Stimulated activated CD4-positive, alpha-beta T cell treated with anti-CD3 and anti-CD28 coated beads, Interleukin-2, amount 100 ng/mL, for 4 hours (primary cell): ENCODE data around the gene KRT84.
A peak's percentile ranks its signal among the peaks of the same experiment; 100 is the strongest.

ENCODE experiments used
- DNase-seq: peaks from one replicate; pipeline ENCODE4 v3.0.0-alpha.2; 2020; ENCODE audit warnings: low read depth

The KRT84 gene

GRCh38 chr12:52382854-52383253 is 2.6 kb downstream of the KRT84 start:
- no peak for DNase-seq

GRCh38 chr12:52381206-52381605 is 4.2 kb downstream of the KRT84 start:
- DNase-seq = no peak

GRCh38 chr12:52380271-52380694 is 5.2 kb downstream of the KRT84 start:
- no peak for DNase-seq

- no peak for DNase-seq
Measured at GRCh38 chr12:52379536-52379935, 5.9 kb downstream of the KRT84 start.

GRCh38 chr12:52378091-52378490 is 7.4 kb downstream of the KRT84 start:
- DNase-seq = no peak

- no peak for DNase-seq
Measured at GRCh38 chr12:52377266-52377665, 8.2 kb downstream of the KRT84 start.

- peak; percentile 16 for DNase-seq
Measured at GRCh38 chr12:52372216-52373154, 13.0 kb downstream of the KRT84 start.

- DNase-seq = no peak
Measured at GRCh38 chr12:52371716-52372115, 13.7 kb downstream of the KRT84 start.

GRCh38 chr12:52370926-52371608 is 14.4 kb downstream of the KRT84 start:
- no peak for DNase-seq

- DNase-seq = no peak
Measured at GRCh38 chr12:52369809-52370208, 15.6 kb downstream of the KRT84 start.

GRCh38 chr12:52369211-52369610 is 16.2 kb downstream of the KRT84 start:
- no peak for DNase-seq

GRCh38 chr12:52368508-52368907 is 16.9 kb downstream of the KRT84 start:
- DNase-seq = no peak

- no peak for DNase-seq
Measured at GRCh38 chr12:52367876-52368275, 17.6 kb downstream of the KRT84 start.

- no peak for DNase-seq
Measured at GRCh38 chr12:52366738-52367485, 18.5 kb downstream of the KRT84 start, which contains the start of gene KRT85. KRT85 (minus strand) TSS chr12:52367481; CDS start chr12:52367405, 76 bp downstream.

GRCh38 chr12:52364901-52365489 is 20.5 kb downstream of the KRT84 start:
- DNase-seq = no peak

GRCh38 chr12:52364061-52364460 is 21.4 kb downstream of the KRT84 start:
- no peak for DNase-seq

GRCh38 chr12:52363111-52363679 is 22.3 kb downstream of the KRT84 start:
- DNase-seq = no peak

- DNase-seq = no peak
Measured at GRCh38 chr12:52362118-52362726, 23.2 kb downstream of the KRT84 start.

- no peak for DNase-seq
Measured at GRCh38 chr12:52361553-52361952, 23.9 kb downstream of the KRT84 start.

GRCh38 chr12:52360663-52361271 is 24.7 kb downstream of the KRT84 start:
- DNase-seq = no peak
